ENCODE measurements around the gene LRIT1. TPM values are rescaled to one million over a fixed set of nuclear protein-coding genes. Genes with fewer than 3 reads are reported as not detected.

The LRIT1 gene
- total RNA-seq, 4 donors from 2014 or later: not detected

DNA sequence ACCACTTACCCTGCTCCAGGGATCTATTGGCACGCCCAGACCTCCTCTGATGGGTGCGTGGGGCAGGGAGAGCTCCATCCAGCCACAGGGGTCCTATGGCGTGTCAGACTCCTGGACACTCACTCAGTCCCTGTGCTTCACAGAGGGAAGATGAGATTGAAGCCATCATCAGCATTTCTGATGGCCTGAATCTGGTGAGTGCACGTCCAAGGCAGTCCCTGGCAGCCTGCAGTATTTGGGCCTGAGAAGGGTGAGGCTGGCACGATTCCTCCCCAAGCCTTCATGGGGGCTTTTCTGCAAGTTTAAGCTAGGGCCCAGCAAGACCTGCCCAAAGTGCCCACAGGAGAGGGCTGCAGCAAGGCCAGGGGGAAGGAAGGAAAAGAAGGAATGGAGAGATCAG is 43.7 kb downstream of the LRIT1 start:
- no peaks in the 10 kb centered on the region for H3K36me3 ChIP-seq
- ATAC-seq (no peak), DNase-seq (no peak)
- in situ Hi-C loops (cut with MboI; ENCODE audit: low sequenced_read_pairs in 4 of 4) (no loop called here), intact Hi-C loops (cut with DNase I; ENCODE audit: low total_unique reads) (no loop called here)
- H3K4me3 ChIP-seq: no peak overlapping the region
- no peak overlapping the region for H3K27ac ChIP-seq
- peaks cover 15 to 25% (median 20%) of the 10 kb centered on the region in 3 donors for H3K27me3 ChIP-seq
- no peak for TF ChIP-seq POLR2A (IDR thresholded peaks at IDR 0.05)
- TF ChIP-seq, protein P1, sequence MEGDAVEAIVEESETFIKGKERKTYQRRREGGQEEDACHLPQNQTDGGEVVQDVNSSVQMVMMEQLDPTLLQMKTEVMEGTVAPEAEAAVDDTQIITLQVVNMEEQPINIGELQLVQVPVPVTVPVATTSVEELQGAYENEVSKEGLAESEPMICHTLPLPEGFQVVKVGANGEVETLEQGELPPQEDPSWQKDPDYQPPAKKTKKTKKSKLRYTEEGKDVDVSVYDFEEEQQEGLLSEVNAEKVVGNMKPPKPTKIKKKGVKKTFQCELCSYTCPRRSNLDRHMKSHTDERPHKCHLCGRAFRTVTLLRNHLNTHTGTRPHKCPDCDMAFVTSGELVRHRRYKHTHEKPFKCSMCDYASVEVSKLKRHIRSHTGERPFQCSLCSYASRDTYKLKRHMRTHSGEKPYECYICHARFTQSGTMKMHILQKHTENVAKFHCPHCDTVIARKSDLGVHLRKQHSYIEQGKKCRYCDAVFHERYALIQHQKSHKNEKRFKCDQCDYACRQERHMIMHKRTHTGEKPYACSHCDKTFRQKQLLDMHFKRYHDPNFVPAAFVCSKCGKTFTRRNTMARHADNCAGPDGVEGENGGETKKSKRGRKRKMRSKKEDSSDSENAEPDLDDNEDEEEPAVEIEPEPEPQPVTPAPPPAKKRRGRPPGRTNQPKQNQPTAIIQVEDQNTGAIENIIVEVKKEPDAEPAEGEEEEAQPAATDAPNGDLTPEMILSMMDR (IDR thresholded peaks at IDR 0.05 in 4 of 5, conservative IDR thresholded peaks at IDR 0.05 in 1 of 5): no peak
- peaks cover 0 to 3% of the 10 kb centered on the region in 2 donors for H3K4me1 ChIP-seq
- no peaks in the 10 kb centered on the region for H3K9me3 ChIP-seq

DNA sequence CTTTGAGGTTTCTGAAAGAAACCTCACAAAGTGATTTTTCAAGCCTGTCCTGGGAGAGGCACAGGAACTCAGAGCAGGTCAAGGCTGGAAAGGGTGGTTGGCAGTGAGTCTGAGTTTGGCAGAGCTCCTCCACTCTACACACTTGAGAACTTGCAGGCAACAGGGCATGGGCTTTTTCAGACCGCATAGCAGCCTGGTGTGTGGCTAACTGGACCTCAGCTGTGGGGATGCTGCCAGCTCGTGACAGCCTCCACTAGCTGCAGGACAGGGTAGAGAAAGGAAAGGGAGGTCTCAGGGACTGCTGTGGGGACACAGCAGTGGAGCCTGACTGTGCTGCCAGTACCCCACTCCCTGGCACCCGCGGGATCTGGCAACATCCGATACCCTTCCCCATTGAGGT is 44.4 kb downstream of the LRIT1 start:
- DNase-seq (no peak), ATAC-seq (no peak)
- Histone ChIP-seq H3K36me3 (no peaks in the 10 kb centered on the region), H3K4me1 (peaks cover 0 to 3% of the 10 kb centered on the region in 2 donors), H3K4me3 (no peak overlapping the region), H3K9me3 (no peaks in the 10 kb centered on the region), H3K27me3 (peaks cover 15 to 25% (median 20%) of the 10 kb centered on the region in 3 donors), H3K27ac (no peak overlapping the region)
- intact Hi-C loops (cut with DNase I; ENCODE audit: low total_unique reads) (no loop called here), in situ Hi-C loops (cut with MboI; ENCODE audit: low sequenced_read_pairs in 4 of 4) (no loop called here)
- TF ChIP-seq, protein P1 (IDR thresholded peaks at IDR 0.05 in 4 of 5, conservative IDR thresholded peaks at IDR 0.05 in 1 of 5): no peak
- TF ChIP-seq POLR2A (IDR thresholded peaks at IDR 0.05): no peak

DNA sequence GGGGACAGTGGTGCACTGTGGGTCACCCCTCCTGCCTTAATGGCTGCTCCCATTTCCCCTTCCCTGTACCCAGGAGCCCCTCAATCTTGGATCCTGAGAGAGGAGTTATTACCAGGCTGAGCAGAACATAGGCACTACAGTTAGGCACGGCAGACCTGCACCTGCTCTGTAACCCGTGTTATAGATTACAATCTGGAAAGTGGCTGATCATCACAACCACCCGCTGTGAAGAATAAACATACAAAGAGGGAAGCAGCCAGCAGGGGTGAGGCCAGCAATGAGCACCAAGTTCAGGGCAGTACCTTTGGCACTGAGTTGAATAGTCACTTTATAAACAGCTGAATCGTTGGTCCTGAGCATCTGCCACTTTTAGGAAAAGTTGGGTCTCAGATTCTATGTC is 45.3 kb downstream of the LRIT1 start:
- intact Hi-C loops (cut with DNase I; ENCODE audit: low total_unique reads): no loop called here
- TF ChIP-seq POLR2A (IDR thresholded peaks at IDR 0.05): no peak
- TF ChIP-seq, protein P1 (IDR thresholded peaks at IDR 0.05 in 4 of 5, conservative IDR thresholded peaks at IDR 0.05 in 1 of 5): no peak
- H3K27me3 ChIP-seq: peaks cover 15 to 25% (median 20%) of the 10 kb centered on the region in 3 donors
- H3K4me3 ChIP-seq: no peak overlapping the region
- in situ Hi-C loops (cut with MboI; ENCODE audit: low sequenced_read_pairs in 4 of 4): no loop called here
- H3K36me3 ChIP-seq: no peaks in the 10 kb centered on the region
- no peak for DNase-seq
- ATAC-seq: no peak
- H3K4me1 ChIP-seq: peaks cover 0 to 3% of the 10 kb centered on the region in 2 donors
- no peak overlapping the region for H3K27ac ChIP-seq
- no peaks in the 10 kb centered on the region for H3K9me3 ChIP-seq

DNA sequence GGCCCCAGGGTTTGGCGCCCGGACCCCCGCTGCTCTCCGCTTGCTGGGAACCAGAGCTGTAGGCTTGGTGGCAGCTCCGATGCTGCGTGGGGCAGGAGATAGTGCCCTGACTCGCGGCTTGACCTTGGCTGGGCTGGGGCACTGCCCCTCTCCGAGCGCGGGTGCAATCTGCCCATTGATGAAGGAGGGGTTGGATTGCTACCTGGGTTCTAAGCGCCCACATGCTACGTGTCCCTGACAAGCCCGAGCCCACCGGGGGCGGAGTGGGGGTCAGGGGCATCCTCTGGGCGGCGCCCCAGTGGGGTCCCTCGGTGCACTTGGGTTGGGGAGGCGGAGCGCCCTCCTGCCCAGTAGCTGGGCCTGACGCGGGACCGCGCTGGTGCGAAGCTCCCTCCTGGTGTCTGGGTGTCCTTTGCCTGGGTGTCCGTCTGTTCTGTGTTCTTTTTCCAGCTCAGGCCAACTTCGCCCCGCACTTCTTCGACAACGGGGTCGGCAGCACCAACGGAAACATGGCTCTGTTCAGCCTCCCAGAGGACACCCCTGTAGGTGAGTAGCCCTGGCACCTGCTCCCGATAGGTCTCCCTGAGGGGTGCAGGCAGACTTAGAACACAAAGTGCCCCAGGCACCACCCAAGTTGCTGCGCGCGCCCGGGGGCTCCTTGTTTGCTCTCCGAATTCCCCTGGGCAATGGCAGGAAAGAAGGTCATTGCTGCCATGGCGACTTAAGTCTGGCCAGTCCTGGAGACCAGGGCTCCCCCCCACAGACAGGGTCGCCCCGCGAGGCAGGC is 46.1 kb downstream of the LRIT1 start:
- H3K4me3 ChIP-seq: peak overlapping the region in 3 of 4 donors; percentile 28 to 53 (median 44)
- peaks cover 0 to 3% of the 10 kb centered on the region in 2 donors for H3K4me1 ChIP-seq
- in situ Hi-C loops (cut with MboI; ENCODE audit: low sequenced_read_pairs in 4 of 4): no loop called here
- H3K27ac ChIP-seq: no peak overlapping the region
- H3K36me3 ChIP-seq: no peaks in the 10 kb centered on the region
- no peak for DNase-seq
- intact Hi-C loops (cut with DNase I; ENCODE audit: low total_unique reads): no loop called here
- ATAC-seq: no peak
- H3K9me3 ChIP-seq: no peaks in the 10 kb centered on the region
- TF ChIP-seq, protein P1 (IDR thresholded peaks at IDR 0.05 in 4 of 5, conservative IDR thresholded peaks at IDR 0.05 in 1 of 5): no peak
- no peak for TF ChIP-seq POLR2A (IDR thresholded peaks at IDR 0.05)
- peaks cover 15 to 25% (median 20%) of the 10 kb centered on the region in 3 donors for H3K27me3 ChIP-seq
